Measurements from ENCODE around the gene RNASE4.

- TF ChIP-seq CTCF (IDR thresholded peaks at IDR 0.05; ENCODE audit: insufficient read depth, low read depth, low read length) = no peak
- no peak for TF ChIP-seq EZH2 (IDR thresholded peaks at IDR 0.05; ENCODE audit: insufficient read depth, low read length)
Observed at GRCh38 chr14:20688167-20688839, 3.9 kb downstream of the RNASE4 start, which contains the start of gene ANG.

Data from astrocyte (in vitro differentiated cells and primary cell).